ENCODE data around the gene ADCY2. TPM values are rescaled to one million over a fixed set of nuclear protein-coding genes. Genes with fewer than 3 reads are reported as not detected.

ADCY2 gene
- total and polyA plus RNA-seq, 8 donors = 0.29 to 7.5 (median 1.1) TPM

GRCh38 chr5:7446913-7447312, 51.0 kb downstream of the ADCY2 start:
- TF ChIP-seq EP300 (IDR thresholded peaks at IDR 0.05) = no peak
- TF ChIP-seq POLR2A (IDR thresholded peaks at IDR 0.05) = no peak
- TF ChIP-seq POLR2AphosphoS5 (IDR thresholded peaks at IDR 0.05) = no peak
- no peak for TF ChIP-seq CTCF (IDR thresholded peaks at IDR 0.05)
- 90 to 95% (median 95%) methylated on average over 8 of the region's 8 CpGs for WGBS, 5 donors
- no peak for DNase-seq
- H3K36me3 ChIP-seq = no peaks in the 10 kb centered on the region
- H3K9me3 ChIP-seq = peaks cover 0 to 4% (median 0%) of the 10 kb centered on the region in 4 donors
- H3K4me3 ChIP-seq = no peak overlapping the region
- intact Hi-C loops (cut with DNase I; ENCODE audit: low total_unique reads) = no loop called here
- no peaks in the 10 kb centered on the region for H3K4me1 ChIP-seq
- H3K27ac ChIP-seq = no peak overlapping the region
- H3K27me3 ChIP-seq = no peaks in the 10 kb centered on the region

- H3K36me3 ChIP-seq = no peaks in the 10 kb centered on the region
- peaks cover 0 to 4% (median 0%) of the 10 kb centered on the region in 4 donors for H3K9me3 ChIP-seq
- H3K27ac ChIP-seq = no peak overlapping the region
- no peaks in the 10 kb centered on the region for H3K27me3 ChIP-seq
- TF ChIP-seq EP300 (IDR thresholded peaks at IDR 0.05) (no peak), POLR2AphosphoS5 (IDR thresholded peaks at IDR 0.05) (no peak), CTCF (IDR thresholded peaks at IDR 0.05) (no peak), POLR2A (IDR thresholded peaks at IDR 0.05) (no peak)
- intact Hi-C loops (cut with DNase I; ENCODE audit: low total_unique reads) = no loop called here
- no peak overlapping the region for H3K4me3 ChIP-seq
- H3K4me1 ChIP-seq = peaks cover 0 to 6% (median 0%) of the 10 kb centered on the region in 4 donors
- DNase-seq = no peak
- WGBS, 5 donors = 91 to 98% (median 98%) methylated on average over 2 of the region's 2 CpGs
These were observed 58.0 kb downstream of the ADCY2 start for GRCh38 chr5:7453947-7454346.

GRCh38 chr5:7456206-7456605, 60.3 kb downstream of the ADCY2 start:
- DNase-seq = no peak
- Histone ChIP-seq H3K9me3 (no peaks in the 10 kb centered on the region), H3K27ac (no peak overlapping the region), H3K4me3 (no peak overlapping the region), H3K36me3 (no peaks in the 10 kb centered on the region), H3K4me1 (peaks cover 0 to 9% (median 0%) of the 10 kb centered on the region in 4 donors), H3K27me3 (no peaks in the 10 kb centered on the region)
- WGBS, 5 donors = 90 to 98% (median 96%) methylated on average over 2 of the region's 2 CpGs
- no peak for TF ChIP-seq EP300 (IDR thresholded peaks at IDR 0.05)
- TF ChIP-seq CTCF (IDR thresholded peaks at IDR 0.05) = no peak
- no peak for TF ChIP-seq POLR2AphosphoS5 (IDR thresholded peaks at IDR 0.05)
- TF ChIP-seq POLR2A (IDR thresholded peaks at IDR 0.05) = no peak
- intact Hi-C loops (cut with DNase I; ENCODE audit: low total_unique reads) = no loop called here

GRCh38 chr5:7461371-7461770, 65.4 kb downstream of the ADCY2 start:
- H3K27ac ChIP-seq = no peak overlapping the region
- H3K36me3 ChIP-seq = no peaks in the 10 kb centered on the region
- H3K9me3 ChIP-seq = no peaks in the 10 kb centered on the region
- TF ChIP-seq POLR2AphosphoS5 (IDR thresholded peaks at IDR 0.05) = no peak
- TF ChIP-seq CTCF (IDR thresholded peaks at IDR 0.05) = no peak
- no peak for DNase-seq
- H3K27me3 ChIP-seq = no peaks in the 10 kb centered on the region
- whole genome bisulfite sequencing, 5 donors = 81 to 95% (median 88%) methylated on average over 1 of the region's 1 CpG
- peaks cover 0 to 9% (median 0%) of the 10 kb centered on the region in 4 donors for H3K4me1 ChIP-seq
- intact Hi-C loops (cut with DNase I; ENCODE audit: low total_unique reads) = no loop called here
- no peak overlapping the region for H3K4me3 ChIP-seq

Data from stomach (tissue), 9 donors.